Naive thymus-derived CD4-positive, alpha-beta T cell (primary cell): ENCODE results near the gene LYVE1. TPM values are rescaled to one million over a fixed set of nuclear protein-coding genes. Genes with fewer than 3 reads are reported as not detected.

Experiments used
- ATAC-seq: fragments of 150-1000 bp; cut with Tn5 transposase; 2 replicates; pipeline ENCODE4 v1.10.0; 2021; ENCODE audit warnings: mild to moderate bottlenecking, moderate library complexity
- CTCF ChIA-PET: fragments of 350-600 bp; sonication (Branson Sonifier 250); formaldehyde crosslinking; loops from one replicate; lab custom pipeline; 2021; ENCODE audit warnings: antibody characterized with exemption; lab: Charles Lee
- POLR2A ChIA-PET: fragments of 350-600 bp; sonication (Branson Sonifier 250); formaldehyde crosslinking; loops from one replicate; lab custom pipeline; 2021; ENCODE audit warnings: antibody characterized with exemption, inconsistent platforms; lab: Charles Lee
- DNase-seq, 9 donors: peaks; one replicate each; pipeline versions ENCODE4 v3.0.0 to v3.0.0-alpha.2; 2020 to 2022; ENCODE audit warnings: mixed read lengths in 1 of 9
- H3K27ac ChIP-seq: one replicate; pipeline ENCODE4 v1.7.0; 2013; ENCODE audit warnings: mild to moderate bottlenecking, low read depth, low read length, moderate library complexity
- H3K27me3 ChIP-seq, 2 donors: one replicate each; pipeline ENCODE4 v1.7.0; 2013; ENCODE audit warnings: low read length in 2 of 2, mild to moderate bottlenecking in 2 of 2, moderate library complexity in 2 of 2; ENCODE audit not compliant: control insufficient read depth in 2 of 2, insufficient read depth in 2 of 2
- H3K36me3 ChIP-seq, 3 experiments: 1 replicate in 2 of 3; 2 replicates in 1 of 3; pipeline ENCODE4 v1.7.0; 2013; ENCODE audit warnings: low read length in 3 of 3, mild to moderate bottlenecking in 3 of 3, moderate library complexity in 1 of 3; ENCODE audit not compliant: insufficient read depth in 3 of 3, control insufficient read depth in 2 of 3
- H3K4me1 ChIP-seq, 2 donors: one replicate each; pipeline ENCODE4 v1.7.0; 2013; ENCODE audit warnings: low read length in 2 of 2, mild to moderate bottlenecking in 2 of 2, moderate library complexity in 1 of 2; ENCODE audit not compliant: control insufficient read depth in 2 of 2, insufficient read depth in 2 of 2
- H3K4me3 ChIP-seq: 2 replicates; pipeline ENCODE4 v1.7.0; 2013; ENCODE audit warnings: mild to moderate bottlenecking, low read length
- H3K9me3 ChIP-seq, 3 experiments: 1 replicate in 2 of 3; 2 replicates in 1 of 3; pipeline ENCODE4 v1.7.0; 2013; ENCODE audit warnings: low read length in 3 of 3; ENCODE audit not compliant: control insufficient read depth in 2 of 3
- H3K27ac Mint-ChIP-seq, 9 donors: one replicate each; pipeline ENCODE4 v1.8.0; 2020 to 2022; ENCODE audit warnings: mixed read lengths in 9 of 9, mild to moderate bottlenecking in 8 of 9, moderate library complexity in 5 of 9, inconsistent platforms in 2 of 9
- H3K27me3 Mint-ChIP-seq, 5 donors: one replicate each; pipeline ENCODE4 v1.8.0; 2021 to 2022; ENCODE audit warnings: mixed read lengths in 5 of 5, mild to moderate bottlenecking in 1 of 5
- H3K36me3 Mint-ChIP-seq, 5 donors: one replicate each; pipeline ENCODE4 v1.8.0; 2020 to 2022; ENCODE audit warnings: mixed read lengths in 5 of 5, mild to moderate bottlenecking in 3 of 5, inconsistent platforms in 1 of 5
- H3K4me1 Mint-ChIP-seq, 7 donors: one replicate each; pipeline ENCODE4 v1.8.0; 2020 to 2022; ENCODE audit warnings: mixed read lengths in 7 of 7, mild to moderate bottlenecking in 3 of 7, inconsistent platforms in 1 of 7
- H3K4me3 Mint-ChIP-seq, 10 donors: one replicate each; pipeline ENCODE4 v1.8.0; 2020 to 2022; ENCODE audit warnings: mild to moderate bottlenecking in 10 of 10, mixed read lengths in 10 of 10, moderate library complexity in 6 of 10, inconsistent platforms in 2 of 10
- H3K9me3 Mint-ChIP-seq, 11 donors: one replicate each; pipeline ENCODE4 v1.8.0; 2020 to 2022; ENCODE audit warnings: mixed read lengths in 11 of 11, mild to moderate bottlenecking in 4 of 11, inconsistent platforms in 1 of 11, moderate library complexity in 1 of 11
- intact Hi-C, 2 donors: fragments of 100-400 bp; cut with micrococcal nuclease; formaldehyde crosslinking; loops; one replicate each; pipeline ENCODE4 v1.15.1; 2023
- polyA plus RNA-seq, 2 donors: library from polyadenylated mRNA; unstranded; fragments of 300-500 nt; fragmentation: Illumina TruSeq; gene quantifications; one replicate each; pipeline ENCODE4 v1.2.3, GENCODE V29; 2021
- total RNA-seq, 6 experiments: library from RNA in 5 of 6; stranded (reverse) in 5 of 6; gene quantifications; 1 replicate in 5 of 6; 2 replicates in 1 of 6; pipeline ENCODE4 v1.2.3 and lab custom pipeline; 2021 to 2026

The LYVE1 gene
- total and polyA plus RNA-seq, 7 experiments from 2014 or later, result not detected

GRCh38 chr11:10538924-10539323 lies 29.5 kb downstream of the LYVE1 start:
- Mint-ChIP-seq H3K4me3 (no peak overlapping the region), H3K27me3 (no peaks in the 10 kb centered on the region), H3K27ac (no peak overlapping the region), H3K4me1 (peaks cover 10 to 48% (median 29%) of the 10 kb centered on the region in 7 donors), H3K9me3 (no peaks in the 10 kb centered on the region), H3K36me3 (peaks cover 0 to 4% (median under 1%) of the 10 kb centered on the region in 5 donors)
- Histone ChIP-seq H3K4me1 (peaks cover 0 to 8% of the 10 kb centered on the region in 2 donors), H3K9me3 (no peaks in the 10 kb centered on the region), H3K36me3 (peaks cover 0 to 4% (median 0%) of the 10 kb centered on the region in 3 experiments), H3K27ac (no peak overlapping the region), H3K27me3 (no peaks in the 10 kb centered on the region), H3K4me3 (no peak overlapping the region)
- ATAC-seq (no peak), DNase-seq (no peak)
- POLR2A ChIA-PET, result no interaction called here
- CTCF ChIA-PET, result interaction anchor here (0.7 kb wide), 1 partner anchor 27 kb away, joined by 3 read pairs; no protein-coding TSS in a partner anchor
- intact Hi-C loops, result no loop called here

- ChIA-PET POLR2A (no interaction called here), CTCF (no interaction called here)
- Histone ChIP-seq H3K27ac (no peak overlapping the region), H3K4me3 (no peak overlapping the region), H3K36me3 (peaks cover 0 to 8% (median 0%) of the 10 kb centered on the region in 3 experiments), H3K9me3 (no peaks in the 10 kb centered on the region), H3K27me3 (no peaks in the 10 kb centered on the region), H3K4me1 (peaks cover 0 to 8% of the 10 kb centered on the region in 2 donors)
- Mint-ChIP-seq H3K9me3 (no peaks in the 10 kb centered on the region), H3K36me3 (peaks cover 0 to 14% (median 9%) of the 10 kb centered on the region in 5 donors), H3K27ac (no peak overlapping the region), H3K4me3 (no peak overlapping the region), H3K27me3 (no peaks in the 10 kb centered on the region), H3K4me1 (peaks cover 10 to 48% (median 29%) of the 10 kb centered on the region in 7 donors)
- no peak for DNase-seq
- no peak for ATAC-seq
- intact Hi-C loops, result no loop called here
Measured at GRCh38 chr11:10537600-10537999, 30.9 kb downstream of the LYVE1 start.

GRCh38 chr11:10534316-10534715 lies 34.1 kb downstream of the LYVE1 start:
- ATAC-seq, result no peak
- peaks cover 2 to 29% (median 12%) of the 10 kb centered on the region in 7 donors for H3K4me1 Mint-ChIP-seq
- H3K27me3 ChIP-seq, result no peaks in the 10 kb centered on the region
- H3K36me3 Mint-ChIP-seq, result peaks cover 3 to 31% (median 23%) of the 10 kb centered on the region in 5 donors
- H3K36me3 ChIP-seq, result peaks cover 0 to 21% (median 0%) of the 10 kb centered on the region in 3 experiments
- H3K27me3 Mint-ChIP-seq, result no peaks in the 10 kb centered on the region
- DNase-seq, result no peak
- no peak overlapping the region for H3K27ac ChIP-seq
- H3K4me1 ChIP-seq, result no peaks in the 10 kb centered on the region
- no peak overlapping the region for H3K4me3 ChIP-seq
- POLR2A ChIA-PET, result no interaction called here
- CTCF ChIA-PET, result interaction anchor here (0.7 to 1.2 kb wide), 4 partner anchors 83 to 1283 kb away, joined by 3 to 5 read pairs (median 4); no protein-coding TSS in a partner anchor
- no peaks in the 10 kb centered on the region for H3K9me3 ChIP-seq
- H3K4me3 Mint-ChIP-seq, result no peak overlapping the region
- H3K9me3 Mint-ChIP-seq, result no peaks in the 10 kb centered on the region
- no peak overlapping the region for H3K27ac Mint-ChIP-seq
- intact Hi-C loops, result no loop called here

- ChIA-PET CTCF (interaction anchor here (1.0 to 3.8 kb wide), 3 partner anchors 8 to 125 kb away, joined by 3 to 24 read pairs (median 3); partner anchors contain the start of gene RNF141), POLR2A (no interaction called here)
- Mint-ChIP-seq H3K27ac (no peak overlapping the region), H3K4me1 (peaks cover 2 to 21% (median 6%) of the 10 kb centered on the region in 7 donors), H3K9me3 (no peaks in the 10 kb centered on the region), H3K4me3 (no peak overlapping the region), H3K27me3 (no peaks in the 10 kb centered on the region), H3K36me3 (peaks cover 5 to 41% (median 30%) of the 10 kb centered on the region in 5 donors)
- H3K27ac ChIP-seq, result no peak overlapping the region
- peaks cover 0 to 31% (median 0%) of the 10 kb centered on the region in 3 experiments for H3K36me3 ChIP-seq
- H3K4me3 ChIP-seq, result no peak overlapping the region
- ATAC-seq (no peak), DNase-seq (no peak)
- no peaks in the 10 kb centered on the region for H3K4me1 ChIP-seq
- intact Hi-C loops, result no loop called here
- H3K27me3 ChIP-seq, result no peaks in the 10 kb centered on the region
- H3K9me3 ChIP-seq, result no peaks in the 10 kb centered on the region
Measured at GRCh38 chr11:10533323-10533722, 35.1 kb downstream of the LYVE1 start.

GRCh38 chr11:10532526-10532925 lies 35.9 kb downstream of the LYVE1 start:
- no peak overlapping the region for H3K4me3 Mint-ChIP-seq
- Histone ChIP-seq H3K36me3 (peaks cover 0 to 33% (median 0%) of the 10 kb centered on the region in 3 experiments), H3K4me1 (no peaks in the 10 kb centered on the region), H3K9me3 (no peaks in the 10 kb centered on the region), H3K27me3 (no peaks in the 10 kb centered on the region), H3K4me3 (no peak overlapping the region), H3K27ac (no peak overlapping the region)
- ATAC-seq (no peak), DNase-seq (no peak)
- POLR2A ChIA-PET, result interaction anchor here (1.6 to 2.1 kb wide), 2 partner anchors 9 to 23 kb away, joined by 3 to 8 read pairs; partner anchors contain the start of gene RNF141
- no peak overlapping the region for H3K27ac Mint-ChIP-seq
- H3K36me3 Mint-ChIP-seq, result peaks cover 5 to 45% (median 32%) of the 10 kb centered on the region in 5 donors
- peaks cover 2 to 21% (median 9%) of the 10 kb centered on the region in 7 donors for H3K4me1 Mint-ChIP-seq
- CTCF ChIA-PET, result interaction anchor here (0.7 to 3.8 kb wide), 3 partner anchors 9 to 338 kb away, joined by 3 to 24 read pairs (median 4); partner anchors contain the start of gene RNF141
- H3K27me3 Mint-ChIP-seq, result no peaks in the 10 kb centered on the region
- intact Hi-C loops, result no loop called here
- H3K9me3 Mint-ChIP-seq, result no peaks in the 10 kb centered on the region

- Histone ChIP-seq H3K4me1 (no peaks in the 10 kb centered on the region), H3K9me3 (no peaks in the 10 kb centered on the region), H3K27me3 (no peaks in the 10 kb centered on the region), H3K27ac (no peak overlapping the region), H3K4me3 (no peak overlapping the region), H3K36me3 (peaks cover 0 to 52% (median 5%) of the 10 kb centered on the region in 3 experiments)
- CTCF ChIA-PET, result no interaction called here
- DNase-seq, result no peak
- H3K9me3 Mint-ChIP-seq, result no peaks in the 10 kb centered on the region
- ATAC-seq, result no peak
- intact Hi-C loops, result no loop called here
- H3K4me3 Mint-ChIP-seq, result no peak overlapping the region
- no peak overlapping the region for H3K27ac Mint-ChIP-seq
- POLR2A ChIA-PET, result no interaction called here
- H3K27me3 Mint-ChIP-seq, result no peaks in the 10 kb centered on the region
- peaks cover 11 to 62% (median 46%) of the 10 kb centered on the region in 5 donors for H3K36me3 Mint-ChIP-seq
- peaks cover 6 to 16% (median 10%) of the 10 kb centered on the region in 7 donors for H3K4me1 Mint-ChIP-seq
Measured at GRCh38 chr11:10529279-10529678, 39.2 kb downstream of the LYVE1 start.
